ENCODE measurements around the gene KDM4C. TPM values are rescaled to one million over a fixed set of nuclear protein-coding genes. Genes with fewer than 3 reads are reported as not detected.

KDM4C gene
- 23.8 and 26.7 TPM in 2 replicates for total RNA-seq (2012; rRNA removed)
- polyA plus RNA-seq (2012; rRNA removed): 11.3 and 11.8 TPM in 2 replicates
- polyA plus RNA-seq (2012; cell fraction: cytosol; rRNA removed): 3.0 and 4.4 TPM in 2 replicates
- 14.3 and 56.7 TPM in 2 replicates for polyA plus RNA-seq (2012; cell fraction: nucleus; rRNA removed; ENCODE audit: low replicate concordance)
- Bru-seq, nascent RNA: percentile 70 among the genes with signal in this experiment
- percentile 58 among the genes with signal in this experiment for BruChase-seq, experiment 1, labeled RNA remaining after a 6-hour chase
- percentile 62 among the genes with signal in this experiment for BruChase-seq, experiment 2, labeled RNA remaining after a 2-hour chase
- long read RNA-seq, full-length matches to known transcripts: 6 of 14 reads
- long read RNA-seq, partial matches to known transcripts: 2 of 14 reads
- long read RNA-seq, other reads (novel, unspliced or antisense): 6 of 14 reads

DNA sequence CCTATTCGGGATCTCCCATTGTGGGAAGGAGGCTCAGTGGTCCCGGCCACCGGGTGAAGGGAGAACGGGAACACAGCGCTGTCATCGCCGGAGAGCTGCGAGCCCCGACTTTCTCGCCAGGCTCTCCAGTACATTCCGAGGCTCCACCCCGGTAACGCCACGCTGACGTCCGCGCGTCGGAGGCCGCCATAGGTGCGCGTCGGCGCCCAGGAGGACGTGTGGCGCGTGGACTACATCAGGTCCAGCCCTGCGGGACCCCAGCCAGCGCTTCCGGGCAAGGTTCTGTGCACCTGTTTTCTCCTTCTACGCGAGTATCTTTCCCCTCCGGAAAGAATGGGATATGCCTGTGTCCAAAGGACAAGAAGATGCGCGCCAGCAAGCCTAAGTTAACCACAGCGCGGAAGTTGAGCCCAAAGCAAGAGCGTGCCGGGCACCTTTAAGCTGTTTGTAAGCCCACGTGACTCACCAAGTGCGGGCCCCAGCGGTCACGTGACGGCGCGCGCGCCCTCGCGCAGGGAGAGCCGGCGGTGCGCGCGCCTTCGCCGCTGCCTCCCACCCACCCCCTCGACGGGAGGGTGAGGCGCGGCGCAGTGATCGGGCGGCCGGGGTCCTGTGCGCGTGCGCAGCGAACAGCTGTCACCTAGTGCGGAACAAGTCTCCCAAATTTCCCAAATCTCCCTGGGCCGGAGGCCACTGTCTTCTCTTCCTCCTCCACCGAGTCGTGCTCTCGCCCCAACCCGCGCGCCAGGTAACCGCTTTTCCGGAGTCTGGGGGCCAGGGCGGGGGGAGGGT, at the start of gene KDM4C:
TSS of gene KDM4C (plus strand) at position 518 of the 792 bp plus-strand sequence. CDS start 35,016 bp downstream, outside the sequence.
- H2BK15ac ChIP-seq (ENCODE audit: low read depth, low read length): peak within 1 kb of the TSS; percentile 98
- peak within 1 kb of the TSS; percentile 100 for H2AFZ ChIP-seq (replicated peaks; ENCODE audit: low read length, poor library complexity)
- H3K18ac ChIP-seq (ENCODE audit: low read depth, low read length): peak within 1 kb of the TSS; percentile 87
- H3K4ac ChIP-seq (ENCODE audit: low read depth, low read length): peak within 1 kb of the TSS; percentile 96
- H3K4me3 ChIP-seq (ENCODE audit: insufficient read depth, low read depth, low read length): peak within 1 kb of the TSS; percentile 57
- no TSS peak for BruUV-seq (replicated peaks)
- H2BK120ac ChIP-seq (ENCODE audit: low read depth, low read length): peak within 1 kb of the TSS; percentile 85; the same call in 1 of the 2 replicates
- H3K14ac ChIP-seq (replicated peaks; ENCODE audit: low read depth, low read length): peak within 1 kb of the TSS; percentile 84
- H3K36me3 ChIP-seq (ENCODE audit: control insufficient read depth, insufficient read depth, low read length): no peaks in the 10 kb centered on the region
- H3K9me1 ChIP-seq (ENCODE audit: insufficient read depth, low read length): no peaks in the 10 kb centered on the region
- no peaks in the 10 kb centered on the region for H3K9me3 ChIP-seq (ENCODE audit: control insufficient read depth, insufficient read depth, low read length)
- H4K91ac ChIP-seq (ENCODE audit: insufficient read depth, low read depth, low read length): peak within 1 kb of the TSS; percentile 99
- peak within 1 kb of the TSS; percentile 98 for H3K4me2 ChIP-seq (ENCODE audit: low read depth, low read length)
- DNase-seq (peak; percentile 93), ATAC-seq (ENCODE audit: low read depth) (peak; percentile 90)
- peak within 1 kb of the TSS; percentile 90 for H3K23ac ChIP-seq (ENCODE audit: low read depth, low read length)
- peak within 1 kb of the TSS; percentile 98 for H3K56ac ChIP-seq (ENCODE audit: extremely low read depth, insufficient read depth, low read length)
- H2AK9ac ChIP-seq (replicated peaks; ENCODE audit: low read depth, low read length, poor library complexity): peak within 1 kb of the TSS; percentile 99
- ChIA-PET CTCF (interaction anchor here (0.7 to 0.8 kb wide), 2 partner anchors 18 to 20 kb away, joined by 3 read pairs; no protein-coding TSS in a partner anchor), POLR2A (ENCODE audit: unreplicated experiment) (interaction anchor here (0.5 to 1.3 kb wide), 4 partner anchors 19 to 76 kb away, joined by 3 to 4 read pairs (median 4); no protein-coding TSS in a partner anchor)
- intact Hi-C loops (cut with micrococcal nuclease): loop anchor here (2.0 kb wide), 1 partner anchor 77 kb away; no protein-coding TSS in a partner anchor
- peaks cover 0 to 23% of the 10 kb centered on the region in 2 experiments; a peak in 2 of 4 replicates for H3K79me1 ChIP-seq (ENCODE audit: low read depth in 1 of 2, low read length in 2 of 2)
- H2BK5ac ChIP-seq (ENCODE audit: low read depth, low read length, poor library complexity, severe bottlenecking): peak within 1 kb of the TSS; percentile 90
- no peaks in the 10 kb centered on the region for H3K27me3 ChIP-seq (ENCODE audit: control insufficient read depth, insufficient read depth, low read length)
- H2AK5ac ChIP-seq (ENCODE audit: low read depth, low read length): peak within 1 kb of the TSS; percentile 88
- peaks cover 10% of the 10 kb centered on the region for H4K20me1 ChIP-seq (ENCODE audit: insufficient read depth, low read length)
- peak within 1 kb of the TSS; percentile 78; the same call in 1 of the 2 replicates for H2BK20ac ChIP-seq (ENCODE audit: low read depth, low read length)
- H3K4me1 ChIP-seq (ENCODE audit: control insufficient read depth, insufficient read depth, low read length): no peaks in the 10 kb centered on the region
- peak within 1 kb of the TSS; percentile 97 to 99 for H4K8ac ChIP-seq (ENCODE audit: low read depth in 2 of 2, low read length in 2 of 2)
- H3K9ac ChIP-seq (ENCODE audit: low read depth, low read length): peak within 1 kb of the TSS; percentile 75
- peak within 1 kb of the TSS; percentile 90 for H3K27ac ChIP-seq (ENCODE audit: insufficient read depth, low read length)
- H4K5ac ChIP-seq (ENCODE audit: low read depth, low read length): peak within 1 kb of the TSS; percentile 97
- 1% methylated on average over 27 of the region's 80 CpGs; no CpG with 5 or more reads in 1 of the 2 experiments for WGBS, 2 experiments (ENCODE audit: extremely low coverage in 2 of 2, insufficient read length in 1 of 2)
- dilution Hi-C loops (cut with HindIII; ENCODE audit: low sequenced_read_pairs, unreplicated experiment): no loop called here
- in situ Hi-C loops (cut with MboI; ENCODE audit: low sequenced_read_pairs): loop anchor here (10.0 kb wide), 1 partner anchor 73 kb away; no protein-coding TSS in a partner anchor
- peak; percentile 95 for TF ChIP-seq FOS (IDR thresholded peaks at IDR 0.05; ENCODE audit: low read depth, low read length)
- no peak for TF ChIP-seq MAFK (IDR thresholded peaks at IDR 0.05; ENCODE audit: low read depth, low read length)
- no peak for TF ChIP-seq CTCF (conservative IDR thresholded peaks at IDR 0.05; ENCODE audit: low read depth, low read length)
- no peak for TF ChIP-seq ELK1 (IDR thresholded peaks at IDR 0.05; ENCODE audit: borderline replicate concordance, low read depth, low read length)
- TF ChIP-seq MXI1 (IDR thresholded peaks at IDR 0.05; ENCODE audit: borderline replicate concordance, low read depth, low read length): peak; percentile 72
- peak; percentile 95 for TF ChIP-seq BHLHE40 (IDR thresholded peaks at IDR 0.05; ENCODE audit: low read depth, low read length)
- TF ChIP-seq POLR2A (IDR thresholded peaks at IDR 0.05; ENCODE audit: low read depth, low read length): peak; percentile 98
- TF ChIP-seq CHD1 (IDR thresholded peaks at IDR 0.05; ENCODE audit: low read depth, low read length): peak; percentile 81; the same call in 1 of the 2 replicates
- peak; percentile 100 for TF ChIP-seq USF2 (IDR thresholded peaks at IDR 0.05; ENCODE audit: low read depth, low read length)
- no peak for TF ChIP-seq SMC3 (IDR thresholded peaks at IDR 0.05; ENCODE audit: low read depth, low read length)
- no peak for TF ChIP-seq RAD21 (IDR thresholded peaks at IDR 0.05; ENCODE audit: low read length)
